CD1c-positive myeloid dendritic cell (primary cell): ENCODE results near the gene GLE1.

Experiments
- DNase-seq: peaks from one replicate; pipeline ENCODE4 v3.0.0-alpha.2; 2016; ENCODE audit errors: extremely low spot score

Gene GLE1, protein sequence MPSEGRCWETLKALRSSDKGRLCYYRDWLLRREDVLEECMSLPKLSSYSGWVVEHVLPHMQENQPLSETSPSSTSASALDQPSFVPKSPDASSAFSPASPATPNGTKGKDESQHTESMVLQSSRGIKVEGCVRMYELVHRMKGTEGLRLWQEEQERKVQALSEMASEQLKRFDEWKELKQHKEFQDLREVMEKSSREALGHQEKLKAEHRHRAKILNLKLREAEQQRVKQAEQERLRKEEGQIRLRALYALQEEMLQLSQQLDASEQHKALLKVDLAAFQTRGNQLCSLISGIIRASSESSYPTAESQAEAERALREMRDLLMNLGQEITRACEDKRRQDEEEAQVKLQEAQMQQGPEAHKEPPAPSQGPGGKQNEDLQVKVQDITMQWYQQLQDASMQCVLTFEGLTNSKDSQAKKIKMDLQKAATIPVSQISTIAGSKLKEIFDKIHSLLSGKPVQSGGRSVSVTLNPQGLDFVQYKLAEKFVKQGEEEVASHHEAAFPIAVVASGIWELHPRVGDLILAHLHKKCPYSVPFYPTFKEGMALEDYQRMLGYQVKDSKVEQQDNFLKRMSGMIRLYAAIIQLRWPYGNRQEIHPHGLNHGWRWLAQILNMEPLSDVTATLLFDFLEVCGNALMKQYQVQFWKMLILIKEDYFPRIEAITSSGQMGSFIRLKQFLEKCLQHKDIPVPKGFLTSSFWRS

DNA sequence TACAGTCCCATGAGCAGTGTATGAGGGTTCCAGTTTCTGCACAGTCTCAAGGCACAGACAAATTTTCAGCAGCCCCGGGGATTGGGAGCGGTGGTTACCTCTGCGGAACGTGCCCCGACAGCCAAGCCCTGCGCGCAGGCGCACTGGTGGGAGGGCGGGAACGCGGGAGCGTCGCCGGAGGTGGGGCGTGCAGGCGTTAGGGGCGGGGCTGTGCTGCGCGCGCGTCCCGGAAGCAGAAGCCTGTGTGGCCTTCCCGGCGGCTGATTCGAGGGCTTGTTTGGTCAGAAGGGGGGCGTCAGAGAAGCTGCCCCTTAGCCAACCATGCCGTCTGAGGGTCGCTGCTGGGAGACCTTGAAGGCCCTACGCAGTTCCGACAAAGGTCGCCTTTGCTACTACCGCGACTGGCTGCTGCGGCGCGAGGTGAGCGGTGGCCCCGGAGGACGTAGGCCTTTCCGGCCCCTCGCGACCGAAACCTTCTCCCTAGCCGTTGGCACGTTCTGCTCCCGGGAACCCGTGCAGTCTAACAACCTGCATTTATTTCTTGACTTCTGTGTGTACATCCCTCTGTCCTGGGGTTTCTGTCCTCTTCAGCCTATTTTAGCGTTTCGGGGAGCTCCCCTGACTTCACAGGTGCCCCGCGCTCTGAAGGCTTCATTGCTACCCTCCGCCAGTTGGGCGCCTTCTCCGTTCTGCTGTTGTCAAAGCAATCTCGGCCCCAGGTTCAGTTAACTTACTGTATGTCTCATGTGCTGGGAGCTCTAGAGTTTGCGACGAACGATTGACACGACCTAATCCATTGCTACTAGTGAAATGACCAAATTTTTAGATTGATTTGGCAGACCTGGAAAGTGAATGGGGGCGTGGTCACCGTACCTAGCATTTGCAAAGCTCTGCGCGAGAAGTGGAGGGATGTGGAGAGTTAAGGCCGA is at the start of gene GLE1:
TSS of gene GLE1 (plus strand) at position 235 of the 929 bp plus-strand sequence. CDS start at position 322, 87 bp downstream.
- peak; percentile 98 for DNase-seq

- no peak for DNase-seq
Measured at GRCh38 chr9:128454991-128455390, 49.5 kb upstream of the GLE1 start.

GRCh38 chr9:128455849-128456612 is 48.5 kb upstream of the GLE1 start, which contains the start of gene ODF2:
Gene ODF2 (plus strand): TSS chr9:128456006. CDS start chr9:128456092, 86 bp downstream.
- DNase-seq: peak; percentile 98

DNA sequence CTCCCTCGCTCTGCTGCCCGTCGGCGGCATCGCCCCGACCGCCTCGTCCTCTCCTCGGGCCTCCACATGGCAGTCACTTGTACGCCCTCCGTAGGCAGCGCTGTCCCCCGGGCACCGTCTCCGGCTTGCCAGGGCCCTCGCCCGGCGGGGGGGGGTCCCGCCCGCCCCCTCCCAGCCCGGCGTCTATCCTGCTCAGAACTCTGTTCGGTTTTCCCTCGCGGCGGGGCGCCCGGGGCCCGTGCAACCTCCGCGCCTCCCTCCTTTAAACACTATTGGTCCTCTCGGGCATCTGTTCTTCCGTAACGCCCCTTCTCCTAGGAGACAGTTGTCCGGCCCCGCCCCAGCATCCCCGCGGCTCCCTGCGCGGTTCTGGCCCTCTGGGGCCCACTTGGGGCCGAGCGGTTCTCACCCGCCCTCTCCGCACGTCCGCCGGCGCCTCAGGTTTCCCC is 47.9 kb upstream of the GLE1 start:
- peak; percentile 75 for DNase-seq

DNA sequence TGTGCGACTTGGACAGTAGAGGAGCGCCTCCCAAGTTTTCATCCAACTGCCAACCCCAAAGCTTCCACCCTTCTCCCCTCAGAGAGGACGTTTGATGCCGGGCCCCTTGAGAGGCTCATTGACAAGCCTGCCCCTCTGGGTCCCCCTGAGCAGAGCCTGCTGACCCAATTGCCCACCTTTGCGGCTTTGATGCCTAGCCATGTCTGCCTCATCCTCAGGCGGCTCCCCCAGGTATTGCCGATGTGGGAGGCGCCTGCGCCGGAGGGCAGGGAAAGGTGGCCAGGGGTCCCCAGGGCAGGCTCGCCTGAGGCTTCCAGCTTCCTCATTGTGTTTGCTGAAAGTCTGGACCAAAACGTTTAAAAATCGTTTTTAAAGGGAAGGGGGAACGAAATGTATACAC is 47.3 kb upstream of the GLE1 start:
- DNase-seq: no peak

DNA sequence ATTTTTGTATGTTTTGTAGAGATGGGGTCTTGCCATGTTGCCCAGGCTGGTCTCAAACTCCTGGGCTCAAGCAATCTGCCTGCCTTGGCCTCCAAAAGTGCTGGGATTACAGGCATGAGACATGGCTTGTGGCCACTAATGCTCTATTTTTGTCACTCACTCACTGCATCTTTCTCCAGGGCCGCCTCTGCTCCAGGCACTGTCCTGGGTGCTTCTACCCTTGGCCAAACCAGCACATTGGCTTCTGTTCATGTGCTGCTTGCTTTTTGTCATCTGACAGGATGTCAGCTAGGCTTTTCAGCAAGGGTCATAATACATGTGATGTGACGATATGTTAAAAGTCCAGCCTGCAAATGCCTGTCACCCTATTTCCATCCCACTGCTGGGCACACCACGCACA is 45.5 kb upstream of the GLE1 start:
- no peak for DNase-seq

DNA sequence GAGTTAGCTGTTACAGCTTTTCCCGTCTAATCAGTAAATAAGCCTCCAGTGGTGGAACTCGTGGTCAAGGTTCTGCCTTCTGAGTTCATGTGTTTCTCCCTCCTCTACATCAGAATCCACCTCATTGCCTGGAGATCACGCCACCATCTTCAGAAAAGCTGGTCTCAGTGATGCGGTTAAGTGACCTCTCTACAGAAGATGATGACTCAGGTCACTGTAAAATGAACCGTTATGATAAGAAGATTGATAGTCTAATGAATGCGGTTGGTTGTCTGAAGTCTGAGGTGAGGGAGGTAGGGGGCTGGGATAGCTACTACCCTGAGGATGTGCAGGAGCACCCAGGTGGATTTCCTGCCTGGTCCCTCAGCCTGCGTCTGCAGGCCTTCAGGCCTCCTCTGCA is 35.4 kb upstream of the GLE1 start:
- DNase-seq: no peak

GRCh38 chr9:128470560-128470959 is 34.0 kb upstream of the GLE1 start:
- DNase-seq: peak; percentile 53

DNA sequence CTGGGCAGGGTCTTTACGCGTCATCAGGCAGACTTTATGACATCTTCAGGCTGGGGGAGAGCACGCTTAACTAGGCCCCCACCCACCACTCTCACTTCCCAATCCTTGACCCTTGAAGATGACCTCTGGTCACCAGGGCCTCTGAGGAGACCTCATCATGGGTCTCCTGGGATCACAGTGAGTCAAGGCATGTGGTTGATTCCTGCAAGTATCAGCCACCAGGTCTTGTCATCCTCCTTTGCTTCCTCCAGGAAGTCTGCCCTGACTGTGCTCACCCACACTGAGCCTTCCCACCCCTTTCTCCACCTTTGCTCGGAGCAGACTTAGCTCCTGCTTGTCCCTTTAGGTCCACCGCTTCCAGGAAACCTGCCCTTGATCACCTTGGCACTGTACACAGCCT is 31.4 kb upstream of the GLE1 start:
- DNase-seq: peak; percentile 70

DNA sequence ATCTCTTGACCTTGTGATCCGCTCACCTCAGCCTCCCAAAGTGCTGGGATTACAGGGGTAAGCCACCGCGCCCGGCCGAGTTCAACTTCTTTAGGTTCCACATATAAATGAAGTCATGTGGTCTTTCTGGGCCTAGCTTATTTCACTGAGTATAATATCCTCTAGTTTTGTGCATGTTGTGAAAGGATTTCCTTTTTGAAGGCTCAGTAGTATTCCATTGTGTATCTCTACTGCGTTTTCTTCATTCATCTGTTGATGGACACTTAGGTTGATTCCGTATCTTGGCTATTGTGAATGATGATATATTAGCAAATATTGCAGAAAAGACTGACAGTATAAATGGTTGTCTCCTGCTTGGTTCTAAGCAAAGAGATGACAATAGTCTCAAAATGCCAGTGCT is 28.7 kb upstream of the GLE1 start:
- no peak for DNase-seq

DNA sequence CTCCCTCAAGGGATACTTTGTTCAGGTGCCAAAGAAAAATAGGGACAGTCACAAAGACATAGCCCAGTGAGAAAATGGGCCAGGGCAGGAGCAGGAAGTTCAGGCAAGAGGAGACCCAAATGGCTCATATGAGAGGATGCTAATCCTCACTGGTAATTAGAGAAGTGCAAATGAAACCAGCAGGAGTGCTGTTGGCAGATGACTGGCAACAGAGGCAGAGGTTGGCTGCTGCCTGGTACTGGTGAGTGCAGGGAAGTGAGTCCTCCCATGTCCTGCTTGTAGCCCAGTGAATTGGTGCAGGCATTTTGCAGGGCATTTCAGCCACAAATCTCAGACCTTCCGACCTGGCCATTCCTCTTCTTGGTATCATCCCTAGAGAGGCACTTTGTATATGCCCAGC is 25.3 kb upstream of the GLE1 start:
- peak; percentile 26 for DNase-seq

DNA sequence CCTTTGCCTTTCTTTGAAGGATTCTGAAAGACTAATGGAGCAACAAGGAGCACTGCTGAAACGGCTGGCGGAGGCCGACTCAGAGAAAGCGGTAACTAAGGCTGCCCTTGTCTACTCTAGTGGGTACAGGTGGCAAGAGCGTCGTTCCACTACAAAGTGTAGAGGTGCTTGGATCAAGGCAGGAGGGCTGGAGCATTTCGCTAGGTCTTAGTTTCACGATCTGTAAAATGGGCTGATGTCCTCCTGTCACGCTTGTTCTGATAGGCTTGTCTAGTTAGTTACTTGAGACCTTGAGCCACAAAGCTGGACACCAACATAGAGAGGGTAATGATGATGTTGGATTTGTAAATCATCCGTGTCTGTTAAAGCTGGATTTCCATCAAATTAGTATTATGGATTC is 23.0 kb upstream of the GLE1 start:
- no peak for DNase-seq

DNA sequence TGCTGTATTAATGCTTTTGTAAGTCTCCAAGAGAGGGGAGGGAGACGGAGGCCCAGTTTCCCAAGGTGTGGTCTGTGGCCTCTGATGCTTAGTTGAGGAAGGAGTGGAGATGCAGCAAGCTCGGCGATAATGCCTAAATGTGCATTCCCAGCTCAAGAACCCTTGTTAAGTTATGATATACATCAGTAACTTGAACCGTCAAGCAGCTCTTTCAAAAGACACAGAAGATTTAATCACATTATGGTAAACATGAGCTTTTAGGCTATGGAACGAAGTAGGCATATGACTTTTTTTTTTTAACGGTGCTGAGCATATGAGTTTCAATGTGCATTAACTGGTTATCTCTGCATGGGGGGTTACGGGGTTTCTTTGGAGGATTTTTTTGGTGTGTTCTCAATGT is 22.3 kb upstream of the GLE1 start:
- no peak for DNase-seq

GRCh38 chr9:128484686-128485413 is 19.7 kb upstream of the GLE1 start:
- DNase-seq: no peak

- no peak for DNase-seq
Measured at GRCh38 chr9:128485414-128485855, 19.1 kb upstream of the GLE1 start.

- no peak for DNase-seq
Measured at GRCh38 chr9:128486201-128486600, 18.3 kb upstream of the GLE1 start.

GRCh38 chr9:128493424-128493823 is 11.1 kb upstream of the GLE1 start:
- no peak for DNase-seq

DNA sequence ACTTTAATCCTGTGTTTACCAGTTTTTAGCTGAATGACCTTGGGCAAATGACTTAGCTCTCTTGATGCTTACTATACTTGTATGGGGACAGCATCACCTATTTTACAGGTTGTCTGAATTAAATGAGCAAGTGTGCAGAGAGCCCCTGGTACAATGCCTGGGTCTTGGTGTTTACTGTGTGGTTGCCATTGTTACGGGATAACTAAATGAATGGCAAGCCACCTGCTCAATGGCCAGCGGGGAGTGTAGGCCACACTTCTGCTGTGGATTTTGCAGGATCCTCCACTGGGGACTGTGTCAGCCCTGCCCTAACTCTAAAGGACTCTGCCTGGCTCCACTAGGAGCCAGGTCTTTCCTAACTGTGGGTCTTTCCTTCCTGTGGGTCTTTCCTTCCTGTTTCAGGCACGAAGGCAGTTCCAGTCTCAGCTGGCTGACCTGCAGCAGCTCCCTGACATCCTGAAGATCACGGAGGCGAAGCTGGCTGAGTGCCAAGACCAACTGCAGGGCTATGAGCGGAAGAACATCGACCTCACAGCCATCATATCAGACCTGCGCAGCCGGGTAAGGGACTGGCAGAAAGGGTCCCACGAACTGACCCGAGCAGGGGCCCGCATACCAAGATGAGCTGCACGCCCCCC is 10.3 kb upstream of the GLE1 start:
- peak; percentile 64 for DNase-seq

GRCh38 chr9:128494746-128495129 is 9.8 kb upstream of the GLE1 start:
- DNase-seq: no peak

DNA sequence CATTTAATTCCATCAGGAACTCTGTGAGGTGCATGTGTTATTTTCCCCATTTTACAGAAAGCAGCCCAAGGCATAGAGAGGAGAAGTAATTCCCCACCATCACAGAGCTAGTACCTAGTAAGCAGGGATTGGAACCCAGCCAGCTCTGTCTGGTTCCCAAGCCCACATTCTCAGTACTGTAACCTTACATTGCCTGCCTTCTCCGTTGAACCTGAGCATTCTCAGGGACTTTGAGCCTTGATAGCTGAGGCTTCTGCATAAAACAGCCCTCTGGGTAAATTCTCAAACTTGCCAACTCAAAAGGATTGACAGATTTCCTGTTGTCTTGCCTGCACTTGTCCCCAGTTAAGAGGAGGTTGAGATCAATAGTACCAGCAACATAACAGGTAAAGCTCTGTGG is 9.2 kb upstream of the GLE1 start:
- no peak for DNase-seq
